ENCODE results near the gene EXOC4.

- TF ChIP-seq YY1 (IDR thresholded peaks at IDR 0.05; ENCODE audit: insufficient read depth, insufficient read length) = no peak
- TF ChIP-seq ZNF274 (IDR thresholded peaks at IDR 0.05; ENCODE audit: low read depth, low read length) = no peak
- TF ChIP-seq SUZ12 (IDR thresholded peaks at IDR 0.05; ENCODE audit: extremely low read depth, insufficient read depth, insufficient read length) = no peak
Observed at GRCh38 chr7:133554330-133554729, 301.5 kb downstream of the EXOC4 start.

Measured in NT2/D1 (cell line).